Measurements from ENCODE around the gene CDC42BPA.
"Not testable (repeated sequence)": the region's sequence is repeated elsewhere in the genome, so short reads cannot be mapped to it uniquely, and the experiment has no call there.

Gene CDC42BPA

GRCh38 chr1:227308367-227309336 is 9.6 kb downstream of the CDC42BPA start:
- DNase-seq (ENCODE audit: low read depth in 2 of 2, low spot score in 1 of 2), result no peak

DNA sequence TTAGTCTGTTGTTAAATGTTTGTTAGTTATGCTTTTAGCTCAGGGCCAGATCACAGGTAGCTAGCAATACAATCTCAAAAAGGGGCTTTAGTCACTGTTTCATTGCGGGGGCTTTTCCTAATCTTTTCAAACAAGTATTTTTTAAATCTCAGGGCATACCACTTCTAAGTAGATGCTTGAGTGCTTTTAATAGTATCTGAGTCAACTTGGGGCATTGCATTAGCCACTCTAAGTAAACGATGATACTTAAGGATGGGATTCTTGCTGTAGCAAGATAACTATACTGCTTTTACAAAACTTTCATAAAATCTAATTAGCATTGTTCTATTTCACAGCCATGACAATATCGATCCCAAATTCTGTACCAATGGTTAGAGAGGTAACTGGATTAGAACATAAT is 11.6 kb downstream of the CDC42BPA start:
- DNase-seq (ENCODE audit: low read depth in 2 of 2, low spot score in 1 of 2), result no peak

DNA sequence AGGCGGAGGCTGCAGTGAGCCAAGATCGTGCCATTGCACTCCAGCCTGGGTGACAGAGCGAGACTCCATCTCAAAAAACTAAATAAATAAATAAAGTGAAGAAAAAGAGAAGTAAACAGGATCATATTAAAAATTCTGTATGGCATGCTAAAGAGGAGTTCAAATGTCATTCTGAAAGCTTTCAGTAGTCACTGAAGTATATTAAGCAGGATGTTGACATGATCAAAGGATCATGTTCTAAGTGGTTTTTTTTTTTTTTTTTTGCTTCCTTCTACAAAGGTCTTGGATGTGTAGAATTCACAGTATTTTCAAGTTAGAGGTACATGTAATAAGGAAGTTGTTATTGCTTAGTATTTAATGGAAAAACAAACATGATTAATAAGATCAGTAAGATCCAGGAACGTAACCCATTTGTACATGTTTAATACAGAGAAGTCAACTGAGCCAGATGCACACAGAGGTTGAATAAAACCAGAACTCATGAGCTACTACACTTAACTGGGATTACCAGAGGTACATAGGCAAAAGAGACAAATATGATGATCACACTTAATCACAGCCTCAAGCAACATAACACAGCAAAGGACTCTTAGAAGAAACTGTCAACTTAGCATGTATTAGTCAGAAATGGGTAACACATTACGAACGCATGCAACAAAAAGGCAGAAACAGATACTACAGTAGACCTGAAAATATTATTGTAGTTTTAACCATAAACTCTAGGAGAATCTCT is 12.2 kb downstream of the CDC42BPA start:
- DNase-seq (ENCODE audit: low read depth in 2 of 2, low spot score in 1 of 2), result no peak

- no peak for DNase-seq (ENCODE audit: low read depth in 2 of 2, low spot score in 1 of 2)
These were observed 13.6 kb downstream of the CDC42BPA start for GRCh38 chr1:227304665-227305064.

DNA sequence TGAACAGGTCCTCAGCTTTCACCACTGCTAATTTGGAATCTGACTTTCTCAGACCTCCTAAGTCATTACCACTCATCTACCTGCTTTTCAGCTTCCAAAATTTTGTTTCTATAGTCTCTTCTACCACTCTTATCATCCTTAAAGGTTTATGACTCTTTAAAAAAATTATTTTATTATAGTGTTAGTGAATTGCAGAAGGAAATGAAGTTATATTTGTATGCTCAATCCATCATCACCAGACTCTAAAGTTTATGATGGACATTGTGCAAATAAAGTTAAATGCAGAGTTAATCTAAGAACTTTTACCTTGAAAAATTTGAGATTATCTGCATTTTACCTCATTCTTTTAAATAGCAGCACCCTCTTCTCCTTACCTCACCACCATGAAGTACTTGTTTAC is 14.6 kb downstream of the CDC42BPA start:
- DNase-seq (ENCODE audit: low read depth in 2 of 2, low spot score in 1 of 2), result no peak

DNA sequence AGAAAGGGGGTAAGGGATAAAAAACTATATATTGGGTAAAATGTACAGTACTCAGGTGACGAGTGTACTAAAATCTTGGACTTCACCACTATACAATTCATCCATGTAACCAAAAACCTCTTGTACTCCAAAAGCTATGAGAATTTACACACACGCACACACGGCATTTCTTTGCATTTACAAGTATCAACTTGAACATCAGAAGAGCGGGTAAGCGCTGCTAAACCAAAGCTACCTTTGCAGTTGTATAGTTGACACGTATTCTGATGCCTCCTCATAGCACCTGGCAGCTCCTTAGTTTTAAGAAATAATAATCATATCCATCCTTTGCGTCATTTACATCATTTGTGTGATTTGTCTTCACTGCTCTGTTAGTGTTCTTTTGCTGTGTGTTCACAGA is 17.6 kb downstream of the CDC42BPA start:
- DNase-seq (ENCODE audit: low read depth in 2 of 2, low spot score in 1 of 2), result no peak

GRCh38 chr1:227299688-227300087 is 18.6 kb downstream of the CDC42BPA start:
- DNase-seq (ENCODE audit: low read depth in 2 of 2, low spot score in 1 of 2), result no peak

DNA sequence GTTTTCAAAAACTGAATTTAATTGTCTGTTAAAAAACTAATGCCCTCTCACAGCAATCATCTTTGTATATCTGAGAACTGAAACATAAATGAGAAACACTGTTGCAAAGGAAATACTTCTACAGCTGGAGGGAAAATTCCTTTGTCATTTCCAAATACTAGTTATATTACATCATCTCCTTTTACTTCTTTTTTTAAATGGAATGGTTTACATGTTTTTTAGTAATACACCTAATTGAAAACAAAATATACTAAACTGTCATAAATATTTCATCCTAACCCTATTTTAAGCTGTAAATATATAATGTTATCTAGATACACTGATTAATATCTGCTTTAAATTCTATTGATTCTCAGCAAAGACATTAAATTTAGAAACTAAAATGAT is 19.1 kb downstream of the CDC42BPA start:
- no peak for DNase-seq (ENCODE audit: low read depth in 2 of 2, low spot score in 1 of 2)

GRCh38 chr1:227298512-227299240 is 19.6 kb downstream of the CDC42BPA start:
- no peak for DNase-seq (ENCODE audit: low read depth in 2 of 2, low spot score in 1 of 2)

- DNase-seq (ENCODE audit: low read depth in 2 of 2, low spot score in 1 of 2), result no peak
These were observed 21.1 kb downstream of the CDC42BPA start for GRCh38 chr1:227297073-227297793.

GRCh38 chr1:227295609-227296008 is 22.7 kb downstream of the CDC42BPA start:
- no peak for DNase-seq (ENCODE audit: low read depth in 2 of 2, low spot score in 1 of 2)

DNA sequence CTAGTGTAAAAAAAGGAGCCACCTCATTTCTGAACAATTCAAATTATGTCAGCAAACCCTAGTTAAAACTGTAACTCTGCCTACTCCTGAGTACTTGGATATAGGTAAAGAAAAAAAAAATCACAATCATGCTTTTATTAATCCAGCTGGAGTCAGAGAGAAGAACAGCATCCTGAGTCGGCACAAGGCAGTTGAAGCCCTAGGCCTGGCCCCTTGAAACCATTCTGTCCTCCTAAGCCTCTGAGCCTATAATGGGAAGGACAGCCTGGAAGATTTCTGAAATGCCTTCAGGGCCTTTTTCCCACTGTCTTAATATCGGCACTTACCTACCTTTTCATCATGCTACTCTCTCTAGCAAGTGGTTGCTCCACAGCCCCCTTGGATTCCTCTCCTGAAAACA is 32.5 kb downstream of the CDC42BPA start:
- DNase-seq (ENCODE audit: low read depth in 2 of 2, low spot score in 1 of 2), result no peak

GRCh38 chr1:227281371-227281770 is 36.9 kb downstream of the CDC42BPA start:
- no peak for DNase-seq (ENCODE audit: low read depth in 2 of 2, low spot score in 1 of 2)

DNA sequence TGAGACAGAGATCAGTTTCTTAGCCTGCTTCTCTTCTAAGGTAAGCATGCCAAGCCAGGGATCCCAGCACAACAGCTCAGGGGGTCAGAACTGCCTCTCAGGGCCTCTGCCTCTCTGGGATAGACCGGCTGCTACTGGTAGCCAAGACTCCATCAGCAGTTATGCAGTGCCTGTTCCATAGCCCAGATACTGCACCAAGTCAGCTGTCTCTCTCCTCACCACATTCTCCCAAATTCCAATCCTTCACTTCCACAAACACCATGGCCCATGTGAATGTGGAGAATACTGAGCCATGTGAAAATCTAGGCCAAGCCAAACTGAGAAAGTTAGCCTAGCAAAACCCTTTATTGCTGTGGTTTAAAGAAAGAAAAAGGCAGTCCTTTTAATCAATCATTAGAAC is 37.5 kb downstream of the CDC42BPA start:
- no peak for DNase-seq (ENCODE audit: low read depth in 2 of 2, low spot score in 1 of 2)

- DNase-seq (ENCODE audit: low read depth in 2 of 2, low spot score in 1 of 2), result not testable (repeated sequence)
These were observed 42.1 kb downstream of the CDC42BPA start for GRCh38 chr1:227276156-227276693.

DNA sequence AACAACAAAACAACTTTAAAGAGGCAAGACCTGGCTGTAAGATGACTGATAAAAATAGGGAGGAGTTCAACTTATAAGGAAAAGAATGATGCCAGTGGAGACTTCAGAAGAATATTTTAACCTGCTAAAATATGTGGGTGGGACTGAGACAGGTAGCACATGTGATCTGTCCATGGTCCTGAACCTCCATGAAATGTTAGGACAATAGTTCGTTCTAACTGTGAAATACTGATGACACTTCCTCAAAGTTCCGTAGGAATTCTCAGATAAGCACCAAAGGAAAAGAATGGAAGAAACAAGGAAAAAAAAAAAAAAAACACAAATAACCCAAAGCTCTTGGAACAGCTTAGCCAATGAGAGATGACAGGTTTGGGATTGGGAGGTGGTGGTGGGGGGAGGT is 44.7 kb downstream of the CDC42BPA start:
- no peak for DNase-seq (ENCODE audit: low read depth in 2 of 2, low spot score in 1 of 2)

- DNase-seq (ENCODE audit: low read depth in 2 of 2, low spot score in 1 of 2), result no peak
These were observed 45.9 kb downstream of the CDC42BPA start for GRCh38 chr1:227272428-227272827.

- no peak for DNase-seq (ENCODE audit: low read depth in 2 of 2, low spot score in 1 of 2)
These were observed 47.7 kb downstream of the CDC42BPA start for GRCh38 chr1:227270554-227270953.

DNA sequence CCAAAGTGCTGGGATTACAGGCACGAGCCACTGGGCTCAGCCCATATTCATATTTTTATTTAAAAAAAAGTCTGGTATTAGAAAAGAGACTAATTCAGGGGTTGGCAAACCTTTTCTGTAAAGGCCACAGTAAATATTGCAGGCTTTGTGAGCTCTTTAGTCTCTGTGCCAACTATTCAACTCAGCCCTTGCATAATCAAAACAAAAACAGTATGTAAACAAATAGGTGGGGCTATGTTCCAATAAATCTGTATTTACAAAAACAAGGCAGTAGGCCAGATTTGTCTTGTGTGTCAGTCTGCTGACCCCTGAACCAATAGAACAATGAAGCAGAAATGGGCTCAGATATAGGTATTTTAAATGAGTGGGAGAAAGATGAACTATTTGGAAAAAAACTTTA is 49.3 kb downstream of the CDC42BPA start:
- DNase-seq (ENCODE audit: low read depth in 2 of 2, low spot score in 1 of 2), result no peak

DNA sequence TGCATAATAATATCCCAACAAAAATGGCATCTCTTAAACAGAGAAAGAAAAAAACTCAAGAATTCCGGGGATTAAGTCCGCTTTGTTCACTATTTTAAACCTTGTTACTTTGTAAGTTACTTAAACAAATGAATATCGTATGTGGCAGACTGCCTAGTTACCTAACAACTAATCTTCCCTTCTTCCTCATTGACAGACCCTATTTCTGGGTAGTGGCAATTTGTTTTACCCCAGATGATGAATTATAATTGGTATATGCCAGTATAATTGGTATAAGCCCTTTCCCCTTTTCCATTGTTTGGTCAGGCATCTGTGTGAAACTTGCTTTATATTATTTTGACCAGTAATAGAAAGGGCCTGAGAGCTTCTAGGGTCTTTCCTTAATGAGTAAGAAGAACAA is 52.4 kb downstream of the CDC42BPA start:
- DNase-seq (ENCODE audit: low read depth in 2 of 2, low spot score in 1 of 2), result no peak

DNA sequence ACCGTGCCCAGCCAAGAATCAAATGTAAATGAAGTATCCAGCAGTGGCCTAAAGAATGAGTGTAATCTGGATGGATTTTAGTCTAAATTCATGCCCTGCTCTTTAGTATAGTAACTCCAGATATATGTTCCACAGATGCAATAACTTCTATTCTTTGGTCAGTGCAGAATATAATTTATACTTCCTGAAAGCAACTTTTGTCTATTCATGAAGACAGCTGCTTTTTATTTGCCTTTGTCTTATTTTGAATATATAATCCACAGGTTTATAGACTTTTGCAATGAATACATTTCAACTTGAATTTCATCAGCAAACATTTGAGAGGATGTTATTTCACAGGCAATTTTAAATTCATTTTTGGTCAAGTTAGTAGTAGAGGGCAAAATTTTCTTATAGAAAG is 54.4 kb downstream of the CDC42BPA start:
- no peak for DNase-seq (ENCODE audit: low read depth in 2 of 2, low spot score in 1 of 2)
